ENCODE data around the gene TTC27.

DNA sequence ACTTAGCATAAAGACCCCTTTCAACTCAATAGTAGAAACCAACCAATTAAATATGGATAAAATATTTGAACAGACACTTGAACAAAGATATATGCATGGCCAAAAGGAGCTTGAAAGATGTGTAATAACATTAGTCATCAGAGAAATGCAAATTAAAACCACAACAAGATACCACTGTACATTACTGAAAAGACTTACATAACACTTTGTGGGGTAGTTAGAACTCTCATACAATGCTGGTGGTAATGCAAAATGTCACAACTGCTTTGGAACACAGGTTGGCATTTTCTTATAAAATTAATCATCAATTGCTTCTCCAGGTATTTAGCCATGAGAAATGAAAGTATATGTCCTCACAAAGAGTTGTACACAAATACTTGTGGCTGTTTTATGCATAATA, 60.7 kb downstream of the TTC27 start:
- TF ChIP-seq, protein P1, sequence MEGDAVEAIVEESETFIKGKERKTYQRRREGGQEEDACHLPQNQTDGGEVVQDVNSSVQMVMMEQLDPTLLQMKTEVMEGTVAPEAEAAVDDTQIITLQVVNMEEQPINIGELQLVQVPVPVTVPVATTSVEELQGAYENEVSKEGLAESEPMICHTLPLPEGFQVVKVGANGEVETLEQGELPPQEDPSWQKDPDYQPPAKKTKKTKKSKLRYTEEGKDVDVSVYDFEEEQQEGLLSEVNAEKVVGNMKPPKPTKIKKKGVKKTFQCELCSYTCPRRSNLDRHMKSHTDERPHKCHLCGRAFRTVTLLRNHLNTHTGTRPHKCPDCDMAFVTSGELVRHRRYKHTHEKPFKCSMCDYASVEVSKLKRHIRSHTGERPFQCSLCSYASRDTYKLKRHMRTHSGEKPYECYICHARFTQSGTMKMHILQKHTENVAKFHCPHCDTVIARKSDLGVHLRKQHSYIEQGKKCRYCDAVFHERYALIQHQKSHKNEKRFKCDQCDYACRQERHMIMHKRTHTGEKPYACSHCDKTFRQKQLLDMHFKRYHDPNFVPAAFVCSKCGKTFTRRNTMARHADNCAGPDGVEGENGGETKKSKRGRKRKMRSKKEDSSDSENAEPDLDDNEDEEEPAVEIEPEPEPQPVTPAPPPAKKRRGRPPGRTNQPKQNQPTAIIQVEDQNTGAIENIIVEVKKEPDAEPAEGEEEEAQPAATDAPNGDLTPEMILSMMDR (IDR thresholded peaks at IDR 0.05), result no peak
- no peak for TF ChIP-seq POLR2A (IDR thresholded peaks at IDR 0.05)

Data from right lobe of liver (tissue), 4 donors.